Measurements from ENCODE around the gene CHD9. TPM values are rescaled to one million over a fixed set of nuclear protein-coding genes. Genes with fewer than 3 reads are reported as not detected.
A peak's percentile ranks its signal among the peaks of the same experiment; 100 is the strongest.

CHD9 gene
- total and polyA plus RNA-seq, 4 donors, result 6.2 to 46.6 (median 32.5) TPM

DNA sequence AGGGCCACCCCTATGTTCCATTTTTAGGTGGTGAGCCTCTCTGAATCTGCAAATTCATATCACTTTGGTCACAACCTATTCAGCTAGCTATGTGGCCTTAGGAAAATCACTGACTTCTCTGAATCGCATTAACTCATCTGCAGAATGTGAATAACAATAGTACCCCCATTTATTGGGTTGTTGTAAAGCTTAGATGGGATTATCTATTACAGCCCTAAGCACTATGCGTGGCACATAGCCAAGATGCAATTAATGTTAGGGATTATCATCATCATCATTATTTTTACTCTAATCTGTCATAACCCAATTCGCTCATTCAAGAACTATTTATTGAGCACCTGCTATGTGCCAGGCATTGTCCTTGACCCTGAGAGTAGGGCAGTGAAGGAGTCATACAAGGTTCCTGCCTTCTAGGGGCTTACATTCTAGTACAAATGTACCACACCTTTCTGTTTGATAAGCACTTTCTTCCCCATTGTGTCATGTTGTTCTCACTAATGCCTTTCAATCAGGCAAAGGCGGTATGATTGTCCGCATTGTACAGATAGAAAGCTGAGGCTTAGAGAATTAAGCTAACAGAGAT is 38.5 kb downstream of the CHD9 start:
- Histone ChIP-seq H3K9ac (ENCODE audit: low read depth in 1 of 2, low read length in 2 of 2) (no peak overlapping the region), H3K27ac (ENCODE audit: low read depth in 1 of 2, low read length in 2 of 2) (peak overlapping the region; percentile 0 to 22), H3K9me3 (ENCODE audit: control insufficient read depth in 4 of 4, low read length in 3 of 4) (no peaks in the 10 kb centered on the region), H3K4me1 (ENCODE audit: control insufficient read depth in 4 of 4, insufficient read depth in 4 of 4, low read length in 3 of 4) (peaks cover 16 to 41% (median 35%) of the 10 kb centered on the region in 4 donors), H3K36me3 (ENCODE audit: control insufficient read depth in 4 of 4, insufficient read depth in 3 of 4, low read depth in 1 of 4, low read length in 3 of 4) (no peaks in the 10 kb centered on the region), H3K27me3 (ENCODE audit: control insufficient read depth in 4 of 4, insufficient read depth in 4 of 4, low read length in 3 of 4) (no peaks in the 10 kb centered on the region), H3K4me3 (ENCODE audit: low read depth in 1 of 3, low read length in 3 of 3) (no peak overlapping the region)
- TF ChIP-seq FOXA2 (IDR thresholded peaks at IDR 0.05), result no peak
- TF ChIP-seq, protein P1, sequence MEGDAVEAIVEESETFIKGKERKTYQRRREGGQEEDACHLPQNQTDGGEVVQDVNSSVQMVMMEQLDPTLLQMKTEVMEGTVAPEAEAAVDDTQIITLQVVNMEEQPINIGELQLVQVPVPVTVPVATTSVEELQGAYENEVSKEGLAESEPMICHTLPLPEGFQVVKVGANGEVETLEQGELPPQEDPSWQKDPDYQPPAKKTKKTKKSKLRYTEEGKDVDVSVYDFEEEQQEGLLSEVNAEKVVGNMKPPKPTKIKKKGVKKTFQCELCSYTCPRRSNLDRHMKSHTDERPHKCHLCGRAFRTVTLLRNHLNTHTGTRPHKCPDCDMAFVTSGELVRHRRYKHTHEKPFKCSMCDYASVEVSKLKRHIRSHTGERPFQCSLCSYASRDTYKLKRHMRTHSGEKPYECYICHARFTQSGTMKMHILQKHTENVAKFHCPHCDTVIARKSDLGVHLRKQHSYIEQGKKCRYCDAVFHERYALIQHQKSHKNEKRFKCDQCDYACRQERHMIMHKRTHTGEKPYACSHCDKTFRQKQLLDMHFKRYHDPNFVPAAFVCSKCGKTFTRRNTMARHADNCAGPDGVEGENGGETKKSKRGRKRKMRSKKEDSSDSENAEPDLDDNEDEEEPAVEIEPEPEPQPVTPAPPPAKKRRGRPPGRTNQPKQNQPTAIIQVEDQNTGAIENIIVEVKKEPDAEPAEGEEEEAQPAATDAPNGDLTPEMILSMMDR (IDR thresholded peaks at IDR 0.05; ENCODE audit: low read depth, low read length, missing input control), result no peak
- no peak for TF ChIP-seq FOXA1 (IDR thresholded peaks at IDR 0.05)
- no peak for TF ChIP-seq EGR1 (IDR thresholded peaks at IDR 0.05; ENCODE audit: low read depth in 2 of 2)
- no peak for TF ChIP-seq GABPA (IDR thresholded peaks at IDR 0.05 in 1 of 2, conservative IDR thresholded peaks at IDR 0.05 in 1 of 2)
- TF ChIP-seq, protein P2, sequence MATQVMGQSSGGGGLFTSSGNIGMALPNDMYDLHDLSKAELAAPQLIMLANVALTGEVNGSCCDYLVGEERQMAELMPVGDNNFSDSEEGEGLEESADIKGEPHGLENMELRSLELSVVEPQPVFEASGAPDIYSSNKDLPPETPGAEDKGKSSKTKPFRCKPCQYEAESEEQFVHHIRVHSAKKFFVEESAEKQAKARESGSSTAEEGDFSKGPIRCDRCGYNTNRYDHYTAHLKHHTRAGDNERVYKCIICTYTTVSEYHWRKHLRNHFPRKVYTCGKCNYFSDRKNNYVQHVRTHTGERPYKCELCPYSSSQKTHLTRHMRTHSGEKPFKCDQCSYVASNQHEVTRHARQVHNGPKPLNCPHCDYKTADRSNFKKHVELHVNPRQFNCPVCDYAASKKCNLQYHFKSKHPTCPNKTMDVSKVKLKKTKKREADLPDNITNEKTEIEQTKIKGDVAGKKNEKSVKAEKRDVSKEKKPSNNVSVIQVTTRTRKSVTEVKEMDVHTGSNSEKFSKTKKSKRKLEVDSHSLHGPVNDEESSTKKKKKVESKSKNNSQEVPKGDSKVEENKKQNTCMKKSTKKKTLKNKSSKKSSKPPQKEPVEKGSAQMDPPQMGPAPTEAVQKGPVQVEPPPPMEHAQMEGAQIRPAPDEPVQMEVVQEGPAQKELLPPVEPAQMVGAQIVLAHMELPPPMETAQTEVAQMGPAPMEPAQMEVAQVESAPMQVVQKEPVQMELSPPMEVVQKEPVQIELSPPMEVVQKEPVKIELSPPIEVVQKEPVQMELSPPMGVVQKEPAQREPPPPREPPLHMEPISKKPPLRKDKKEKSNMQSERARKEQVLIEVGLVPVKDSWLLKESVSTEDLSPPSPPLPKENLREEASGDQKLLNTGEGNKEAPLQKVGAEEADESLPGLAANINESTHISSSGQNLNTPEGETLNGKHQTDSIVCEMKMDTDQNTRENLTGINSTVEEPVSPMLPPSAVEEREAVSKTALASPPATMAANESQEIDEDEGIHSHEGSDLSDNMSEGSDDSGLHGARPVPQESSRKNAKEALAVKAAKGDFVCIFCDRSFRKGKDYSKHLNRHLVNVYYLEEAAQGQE (IDR thresholded peaks at IDR 0.05), result no peak
- no peak for TF ChIP-seq JUND (IDR thresholded peaks at IDR 0.05)
- no peak for TF ChIP-seq HNF4A (conservative IDR thresholded peaks at IDR 0.05)
- TF ChIP-seq YY1 (IDR thresholded peaks at IDR 0.05), result no peak
- no peak for TF ChIP-seq RAD21 (IDR thresholded peaks at IDR 0.05)
- TF ChIP-seq, protein P3, sequence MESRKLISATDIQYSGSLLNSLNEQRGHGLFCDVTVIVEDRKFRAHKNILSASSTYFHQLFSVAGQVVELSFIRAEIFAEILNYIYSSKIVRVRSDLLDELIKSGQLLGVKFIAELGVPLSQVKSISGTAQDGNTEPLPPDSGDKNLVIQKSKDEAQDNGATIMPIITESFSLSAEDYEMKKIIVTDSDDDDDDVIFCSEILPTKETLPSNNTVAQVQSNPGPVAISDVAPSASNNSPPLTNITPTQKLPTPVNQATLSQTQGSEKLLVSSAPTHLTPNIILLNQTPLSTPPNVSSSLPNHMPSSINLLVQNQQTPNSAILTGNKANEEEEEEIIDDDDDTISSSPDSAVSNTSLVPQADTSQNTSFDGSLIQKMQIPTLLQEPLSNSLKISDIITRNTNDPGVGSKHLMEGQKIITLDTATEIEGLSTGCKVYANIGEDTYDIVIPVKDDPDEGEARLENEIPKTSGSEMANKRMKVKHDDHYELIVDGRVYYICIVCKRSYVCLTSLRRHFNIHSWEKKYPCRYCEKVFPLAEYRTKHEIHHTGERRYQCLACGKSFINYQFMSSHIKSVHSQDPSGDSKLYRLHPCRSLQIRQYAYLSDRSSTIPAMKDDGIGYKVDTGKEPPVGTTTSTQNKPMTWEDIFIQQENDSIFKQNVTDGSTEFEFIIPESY (IDR thresholded peaks at IDR 0.05), result no peak
- no peak for TF ChIP-seq SP1 (IDR thresholded peaks at IDR 0.05)
- TF ChIP-seq, protein P4, sequence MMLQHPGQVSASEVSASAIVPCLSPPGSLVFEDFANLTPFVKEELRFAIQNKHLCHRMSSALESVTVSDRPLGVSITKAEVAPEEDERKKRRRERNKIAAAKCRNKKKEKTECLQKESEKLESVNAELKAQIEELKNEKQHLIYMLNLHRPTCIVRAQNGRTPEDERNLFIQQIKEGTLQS (IDR thresholded peaks at IDR 0.05), result no peak
- no peak for TF ChIP-seq NR2F2 (IDR thresholded peaks at IDR 0.05)
- TF ChIP-seq, protein P5, sequence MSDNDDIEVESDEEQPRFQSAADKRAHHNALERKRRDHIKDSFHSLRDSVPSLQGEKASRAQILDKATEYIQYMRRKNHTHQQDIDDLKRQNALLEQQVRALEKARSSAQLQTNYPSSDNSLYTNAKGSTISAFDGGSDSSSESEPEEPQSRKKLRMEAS (IDR thresholded peaks at IDR 0.05), result no peak
- DNase-seq (ENCODE audit: low spot score), result no peak
- 97% methylated on average over 5 of the region's 5 CpGs for WGBS

Measured in liver (tissue), 9 donors.